GM18508 (cell line): Measurements from ENCODE around the gene CCDC28B.

Source experiments
- ATAC-seq: cut with Tn5 transposase; IDR thresholded peaks from one replicate; pipeline ENCODE4 v1.9.1; 2021; ENCODE audit warnings: moderate number of reproducible peaks; ENCODE audit not compliant: insufficient read depth, unreplicated experiment

The CCDC28B gene

DNA sequence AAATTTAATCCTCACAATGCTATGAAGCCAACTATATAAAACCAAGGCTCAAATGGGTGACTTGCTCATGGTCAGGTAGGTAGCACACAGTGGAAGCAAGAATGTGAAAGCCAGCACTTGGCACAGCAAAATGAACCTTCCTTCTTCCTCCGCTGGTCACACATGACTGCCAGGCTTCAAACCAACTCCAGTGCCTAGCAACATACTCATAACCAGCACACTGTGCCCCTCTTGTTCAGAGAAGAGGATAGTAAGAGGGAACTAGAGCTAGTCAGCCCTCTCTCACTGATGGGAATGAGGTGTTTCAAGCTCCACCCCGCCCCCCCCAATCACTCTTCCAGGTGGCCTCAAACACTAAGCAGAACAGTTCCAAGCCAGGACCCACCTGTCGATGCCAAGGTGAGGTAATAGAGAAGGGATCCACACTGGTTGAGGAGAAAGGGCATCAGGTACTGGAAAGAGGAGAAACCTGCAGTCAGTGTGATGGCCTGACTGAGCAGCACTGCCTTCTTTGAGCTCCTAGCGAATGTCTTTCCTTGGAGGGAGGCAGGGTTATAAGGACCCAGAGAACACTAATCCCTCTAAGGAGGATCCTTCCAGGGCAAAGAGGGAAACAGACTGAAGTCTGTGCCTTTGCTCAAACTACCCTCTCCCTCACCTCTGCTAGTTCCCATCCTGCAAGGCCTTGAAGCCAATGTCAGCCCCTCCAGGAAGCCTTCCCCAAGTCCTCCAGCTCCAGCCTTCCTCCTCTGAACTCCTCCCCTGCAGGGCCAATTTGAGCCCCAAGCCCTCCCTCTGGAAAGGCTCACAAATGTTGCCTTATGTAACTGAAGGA is 20.6 kb downstream of the CCDC28B start:
- no peak for ATAC-seq

DNA sequence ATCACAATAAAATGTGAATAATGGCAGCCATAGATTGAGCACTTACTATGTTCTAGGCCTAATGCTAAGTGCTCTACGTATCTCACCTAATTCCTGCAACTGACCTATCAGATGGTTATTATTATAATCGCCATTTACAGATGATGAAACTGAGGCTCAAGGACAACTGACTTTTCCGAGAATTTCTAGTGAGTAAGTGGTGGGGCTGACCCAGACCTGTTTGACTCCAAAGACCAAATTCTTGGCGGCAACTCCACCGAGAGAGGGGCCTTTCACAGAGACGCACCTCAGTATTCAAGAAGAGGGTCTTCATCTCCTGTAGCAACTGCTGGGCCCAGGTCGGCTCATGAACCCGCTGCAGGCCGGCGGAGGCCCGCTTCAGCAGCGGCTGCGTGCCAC is 21.2 kb downstream of the CCDC28B start:
- no peak for ATAC-seq

DNA sequence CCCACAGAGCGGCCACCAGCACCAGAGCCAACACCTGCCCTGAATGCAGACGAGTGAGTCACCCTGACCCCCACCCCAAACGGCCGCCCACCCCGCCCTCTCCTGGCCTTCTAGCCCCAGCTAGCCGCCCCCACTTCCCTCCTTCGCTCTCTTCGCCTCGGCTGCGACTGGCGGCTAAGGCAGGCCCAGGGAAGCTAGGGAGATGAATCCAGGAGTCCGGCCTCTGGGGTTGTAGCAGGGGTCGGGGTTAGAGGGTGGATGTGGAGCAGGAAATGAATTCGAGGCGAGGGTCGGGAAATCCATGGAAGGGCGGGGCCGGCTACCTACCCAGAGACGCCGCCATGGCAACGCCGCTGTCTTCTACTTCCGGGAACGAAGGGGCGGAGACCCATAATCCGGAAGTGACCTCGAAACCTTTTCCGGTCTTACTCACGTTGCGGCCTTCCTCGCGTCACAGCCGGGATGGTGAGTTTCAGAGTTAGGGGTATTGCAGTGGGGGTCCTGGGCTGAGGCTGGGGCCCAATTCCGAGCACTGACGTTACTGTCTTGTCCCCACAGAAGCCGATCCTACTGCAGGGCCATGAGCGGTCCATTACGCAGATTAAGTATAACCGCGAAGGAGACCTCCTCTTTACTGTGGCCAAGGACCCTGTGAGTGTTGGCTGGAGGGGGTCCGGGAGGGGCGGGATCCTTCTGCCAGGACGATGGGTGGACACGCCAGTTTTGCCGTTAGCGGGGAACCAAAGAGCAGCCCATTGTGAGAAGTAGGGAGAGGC is 21.8 kb downstream of the CCDC28B start, which contains the start of the genes EIF3I and TMEM234:
TSS of gene EIF3I (plus strand) at position 428 of the 776 bp plus-strand sequence. CDS start at position 463, 35 bp downstream.
TSS of gene TMEM234 (minus strand) at position 374 of the 776 bp plus-strand sequence. CDS start at position 343, 31 bp downstream.
- ATAC-seq = peak; percentile 65

DNA sequence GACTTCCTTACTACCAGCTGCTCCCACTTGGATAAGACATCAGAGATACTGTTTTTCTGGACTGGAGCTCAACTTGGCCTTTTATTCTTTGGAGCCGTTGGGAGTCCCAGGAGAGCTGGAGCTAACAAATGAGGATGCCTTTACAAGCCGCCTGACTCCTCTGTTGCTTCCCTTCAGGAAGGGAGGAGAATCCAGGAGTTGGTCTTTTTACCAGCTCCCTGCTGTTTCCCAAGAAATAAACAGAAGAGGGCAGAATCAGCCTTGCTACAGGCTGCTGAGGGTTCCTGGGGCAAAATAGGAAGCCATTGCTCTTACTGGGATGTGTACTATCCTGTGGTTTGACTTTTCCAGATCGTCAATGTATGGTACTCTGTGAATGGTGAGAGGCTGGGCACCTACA is 23.3 kb downstream of the CCDC28B start:
- no peak for ATAC-seq

DNA sequence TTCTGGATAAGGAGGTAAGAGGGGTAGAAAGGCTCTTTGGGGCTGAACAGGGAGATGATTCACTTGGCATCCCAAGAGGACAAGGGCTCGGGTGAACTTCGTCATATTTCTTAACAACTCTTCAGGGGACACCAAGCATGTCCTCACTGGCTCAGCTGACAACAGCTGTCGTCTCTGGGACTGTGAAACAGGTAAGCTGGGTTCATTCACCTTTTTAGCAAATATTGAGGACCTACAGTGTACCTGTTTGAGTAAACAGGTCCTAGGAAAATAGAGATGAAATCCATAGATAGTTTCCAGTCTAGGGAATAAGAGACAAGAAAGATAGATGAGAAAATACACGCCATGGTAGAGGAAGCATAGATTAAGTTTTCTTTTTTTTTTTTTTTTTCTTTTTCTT is 23.9 kb downstream of the CCDC28B start:
- no peak for ATAC-seq

DNA sequence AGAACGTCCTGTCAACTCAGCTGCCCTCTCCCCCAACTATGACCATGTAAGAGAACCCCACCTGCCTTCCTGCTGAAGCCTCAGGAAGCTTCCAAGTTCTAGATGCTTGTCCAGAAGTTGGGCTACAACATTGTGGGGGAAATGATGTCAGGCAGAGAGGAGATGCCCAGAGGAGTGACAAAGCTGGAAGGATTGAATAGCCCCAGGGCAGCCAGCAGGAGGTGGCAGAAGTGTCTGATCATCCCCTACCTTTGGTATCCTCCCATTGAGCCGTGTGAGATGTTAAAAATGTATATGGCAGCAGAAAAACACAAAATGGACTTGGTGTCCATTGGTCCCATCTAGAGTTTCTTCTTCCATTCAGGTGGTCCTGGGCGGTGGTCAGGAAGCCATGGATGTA is 28.4 kb downstream of the CCDC28B start:
- no peak for ATAC-seq

DNA sequence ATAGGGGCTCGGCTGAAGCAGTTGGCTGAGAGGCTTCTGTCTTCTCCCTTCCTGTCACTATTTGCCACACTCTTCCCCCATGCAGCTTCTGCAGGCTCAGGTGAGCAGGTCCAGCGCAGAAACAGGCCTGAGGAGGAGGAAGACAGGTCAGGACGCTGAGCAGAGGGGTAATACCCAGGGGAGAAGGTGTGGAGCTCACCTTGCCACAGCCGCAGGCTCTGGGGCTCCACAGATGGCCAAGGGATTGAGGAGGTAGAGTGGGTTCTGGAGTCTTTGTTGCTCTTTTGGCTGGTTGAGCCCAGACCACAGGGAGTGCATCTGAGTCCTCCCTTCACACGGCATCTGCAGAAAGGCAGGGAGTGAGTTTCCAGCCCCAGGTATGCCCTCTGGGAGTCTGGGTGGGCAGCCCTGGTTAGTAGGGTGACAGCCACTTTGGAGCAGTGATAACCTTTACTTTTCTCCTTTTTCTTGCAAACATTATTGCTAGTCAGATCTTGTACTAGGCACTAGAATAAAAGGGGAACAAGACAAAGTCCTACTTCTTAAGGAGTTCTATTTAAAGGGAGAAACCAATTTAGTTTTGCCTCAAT is 31.5 kb downstream of the CCDC28B start:
- ATAC-seq = no peak

DNA sequence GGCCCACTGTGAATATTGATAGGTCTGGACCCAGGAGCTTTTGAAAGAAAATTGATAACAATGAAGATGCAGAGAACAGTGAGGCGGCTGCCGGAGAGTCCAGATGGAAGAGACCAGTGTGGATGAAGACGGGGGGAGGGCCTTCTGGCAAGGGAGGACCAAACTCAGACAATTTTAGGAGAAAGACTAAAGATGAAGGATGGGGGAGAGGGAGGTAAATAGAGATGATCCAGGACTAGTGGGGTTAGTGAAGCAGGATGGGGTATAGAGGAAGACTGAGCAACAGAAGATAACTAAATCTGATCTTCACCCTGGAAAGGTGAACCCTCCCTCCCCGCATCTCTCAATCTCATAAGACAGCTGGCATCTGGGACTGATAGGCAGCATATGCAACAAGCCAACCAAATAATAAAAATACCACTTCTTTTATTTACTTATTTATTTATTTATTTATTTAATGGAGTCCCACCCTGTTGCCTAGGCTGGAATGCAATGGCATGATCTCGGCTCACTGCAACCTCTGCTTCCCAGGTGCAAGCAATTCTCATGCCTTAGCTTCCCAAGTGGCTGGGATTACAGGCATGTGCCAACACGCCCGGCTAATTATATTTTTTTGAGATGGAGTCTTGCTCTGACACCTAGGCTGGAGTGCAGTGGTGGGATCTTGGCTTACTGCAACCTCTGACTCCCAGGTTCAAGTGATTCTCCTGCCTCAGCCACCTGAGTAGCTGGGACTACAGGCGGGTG is 32.3 kb downstream of the CCDC28B start:
- no peak for ATAC-seq

DNA sequence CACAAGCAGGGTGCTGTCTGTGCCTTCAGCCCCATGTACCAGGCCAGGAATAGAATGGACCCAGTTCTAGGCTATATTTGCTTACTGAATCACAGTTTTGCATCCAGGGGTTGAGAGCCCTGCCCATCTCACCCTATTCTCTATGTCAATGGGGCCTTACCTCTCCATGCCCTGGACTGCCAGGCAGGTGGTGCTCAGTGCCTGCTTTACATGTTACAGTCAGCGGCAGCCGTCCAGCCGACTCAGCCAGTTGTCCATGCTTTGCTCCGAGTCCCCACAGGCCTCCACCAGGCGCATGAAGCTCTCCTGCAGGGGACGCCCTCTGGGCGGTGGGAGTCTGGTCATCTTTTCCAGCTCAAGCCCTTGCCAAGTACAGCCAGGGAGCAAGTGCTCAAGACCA is 34.4 kb downstream of the CCDC28B start:
- ATAC-seq = no peak

DNA sequence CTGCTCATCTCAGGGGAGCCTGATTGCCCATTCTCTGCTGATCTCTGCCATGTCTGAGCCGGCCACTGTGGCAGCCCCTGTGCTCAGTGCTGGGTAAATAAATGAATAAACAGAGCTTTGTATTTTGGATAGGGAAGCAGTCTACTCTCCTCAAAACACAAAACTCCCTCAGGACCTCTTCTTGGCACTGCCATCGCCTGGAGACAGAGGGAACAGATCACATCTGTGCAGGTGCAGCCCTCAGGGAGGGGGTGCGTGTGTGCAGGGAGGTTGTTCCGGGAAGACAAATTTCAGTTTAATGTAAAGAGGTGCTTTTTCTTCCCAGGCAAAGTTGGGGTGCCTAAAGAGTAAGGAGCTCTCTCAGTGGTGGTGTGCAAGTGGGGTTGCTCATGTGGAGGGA is 38.9 kb downstream of the CCDC28B start:
- ATAC-seq = no peak

DNA sequence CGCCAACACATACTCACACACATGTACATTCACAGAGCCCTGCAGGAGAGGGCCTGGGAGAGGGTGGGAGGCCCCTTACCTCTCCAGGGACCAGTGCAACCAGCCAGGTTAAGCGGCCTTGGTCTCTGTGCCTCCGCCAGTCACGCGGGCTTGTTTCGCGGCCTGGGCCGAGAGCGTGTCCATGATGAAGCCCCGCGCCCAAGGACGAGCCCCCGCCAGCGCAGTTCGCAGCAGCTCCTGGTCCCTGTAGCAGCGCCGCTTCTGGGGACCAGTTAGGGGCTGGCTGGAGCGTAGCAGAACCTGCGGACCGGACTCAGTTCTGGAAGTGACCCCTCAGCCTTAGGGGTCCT is 39.4 kb downstream of the CCDC28B start:
- no peak for ATAC-seq

DNA sequence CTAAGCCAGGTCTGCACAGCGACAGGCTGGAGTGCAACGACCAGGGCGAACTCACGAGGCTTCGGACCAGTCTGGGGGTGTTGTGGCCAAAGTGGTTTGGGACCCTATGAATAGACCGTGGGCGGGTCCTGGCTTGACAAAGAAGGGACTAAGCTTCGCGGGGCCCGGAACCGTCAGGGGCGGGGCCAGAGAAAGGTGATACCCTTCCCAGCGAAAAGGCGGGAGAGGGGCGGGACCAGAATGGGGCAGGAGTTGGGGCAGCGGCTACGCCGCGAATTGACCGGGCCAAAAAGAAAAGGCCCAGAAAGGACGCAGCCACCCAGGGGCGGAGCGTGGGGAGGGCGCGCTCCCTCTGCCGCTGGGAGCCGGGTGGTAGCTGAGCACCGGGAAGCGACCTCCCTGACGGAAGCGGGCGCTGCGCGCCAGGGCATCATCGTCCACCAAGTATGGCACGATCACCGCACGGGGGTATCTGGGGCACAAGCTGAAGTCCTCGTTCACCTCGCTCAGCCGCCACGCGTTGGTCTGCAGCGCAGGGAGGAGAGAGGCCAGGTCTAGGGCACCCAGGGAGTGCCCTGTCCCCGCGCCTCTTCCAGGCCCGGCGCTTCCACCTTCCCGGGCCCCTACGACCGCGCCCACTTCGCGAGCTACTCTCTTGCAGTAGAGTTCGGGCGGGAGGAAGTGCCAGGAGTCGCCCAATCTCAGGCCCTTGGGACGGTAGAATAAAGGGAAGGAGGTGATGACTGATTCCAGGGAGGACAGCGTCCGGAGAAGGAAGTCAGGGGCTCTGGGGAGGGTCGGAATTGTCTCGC is 40.0 kb downstream of the CCDC28B start:
- ATAC-seq = no peak

DNA sequence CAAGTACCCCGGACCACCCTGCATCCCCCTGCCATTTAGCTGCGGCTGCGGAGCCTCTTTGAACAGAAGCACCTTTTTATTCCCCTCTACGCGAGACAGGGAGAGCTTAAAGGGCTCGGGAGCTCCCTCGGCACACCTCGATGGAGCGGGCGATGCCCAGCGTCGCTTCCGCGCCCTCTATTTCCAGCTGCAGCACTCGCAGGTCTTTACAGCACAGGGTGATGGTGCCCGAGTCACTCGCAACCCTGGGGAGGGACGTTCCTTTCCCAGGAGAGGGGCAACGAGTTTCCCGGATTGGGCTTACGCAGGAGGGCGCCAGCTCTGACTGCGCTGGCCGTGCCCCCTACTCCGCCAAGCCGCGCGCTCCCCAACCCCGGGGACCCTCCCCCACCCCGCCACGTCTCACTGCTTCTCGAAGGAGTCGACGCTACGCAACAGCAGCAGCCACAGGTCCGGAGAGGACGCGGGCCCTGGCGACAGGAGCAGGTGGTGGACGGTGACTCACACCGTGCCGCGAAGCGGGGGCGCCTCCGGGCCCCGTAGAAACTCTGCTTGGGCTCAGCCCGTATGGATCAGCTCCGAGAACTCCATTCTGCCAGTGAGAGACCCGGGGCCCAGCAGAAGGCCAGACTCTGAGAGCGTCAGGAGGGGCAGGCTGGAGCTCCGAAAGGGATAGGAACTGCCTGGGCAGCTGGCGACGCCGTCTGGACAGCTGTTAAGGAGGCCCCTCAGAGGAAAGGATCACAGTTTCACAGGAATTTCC is 40.8 kb downstream of the CCDC28B start:
- no peak for ATAC-seq

DNA sequence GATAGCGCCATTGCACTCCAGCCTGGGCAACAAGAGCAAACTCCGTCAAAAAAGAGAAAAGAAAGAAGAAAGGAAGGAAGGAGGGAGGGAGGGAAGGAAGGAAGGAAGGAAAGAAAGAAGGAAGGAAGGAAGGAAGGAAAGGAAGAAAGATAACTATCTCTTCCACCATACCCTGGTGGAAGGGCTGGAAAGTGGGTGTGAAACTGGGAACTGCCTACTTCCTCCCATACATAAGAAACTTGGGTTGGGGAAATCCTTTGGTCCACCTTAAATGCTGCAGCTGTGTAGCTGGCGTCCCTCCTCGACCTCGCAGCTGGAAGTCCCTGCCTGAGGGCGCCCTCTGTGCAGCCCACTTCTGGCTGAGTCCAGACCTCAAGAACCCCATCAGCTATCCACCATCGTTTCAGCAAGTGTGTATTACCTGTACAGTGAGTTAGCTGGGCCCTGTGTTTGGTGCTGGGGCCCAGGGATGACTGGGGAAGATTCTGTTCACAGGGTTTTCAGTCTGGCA is 42.0 kb downstream of the CCDC28B start:
- no peak for ATAC-seq

DNA sequence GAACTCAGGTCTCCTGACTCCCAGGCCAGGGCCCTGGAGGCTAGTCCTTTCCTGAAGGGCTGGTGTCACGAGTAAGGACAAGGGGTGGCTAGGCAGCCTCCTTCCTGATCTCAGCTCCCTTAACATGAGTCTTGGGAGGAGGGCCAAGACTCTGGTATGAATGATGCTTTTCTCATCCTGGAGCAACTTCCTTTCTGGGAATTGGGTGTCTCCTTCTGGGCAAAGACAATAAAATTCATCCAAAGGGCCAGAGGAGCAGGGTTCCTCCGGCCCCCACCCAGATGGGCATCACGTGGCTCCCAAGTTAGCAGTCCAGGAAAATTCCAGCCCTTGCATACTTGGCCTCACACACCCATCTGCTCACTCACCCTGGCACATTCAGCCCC is 46.5 kb downstream of the CCDC28B start, which contains the start of gene FAM167B:
TSS of gene FAM167B (plus strand) at position 335 of the 386 bp plus-strand sequence. CDS start 200 bp downstream, outside the sequence.
- no peak for ATAC-seq

DNA sequence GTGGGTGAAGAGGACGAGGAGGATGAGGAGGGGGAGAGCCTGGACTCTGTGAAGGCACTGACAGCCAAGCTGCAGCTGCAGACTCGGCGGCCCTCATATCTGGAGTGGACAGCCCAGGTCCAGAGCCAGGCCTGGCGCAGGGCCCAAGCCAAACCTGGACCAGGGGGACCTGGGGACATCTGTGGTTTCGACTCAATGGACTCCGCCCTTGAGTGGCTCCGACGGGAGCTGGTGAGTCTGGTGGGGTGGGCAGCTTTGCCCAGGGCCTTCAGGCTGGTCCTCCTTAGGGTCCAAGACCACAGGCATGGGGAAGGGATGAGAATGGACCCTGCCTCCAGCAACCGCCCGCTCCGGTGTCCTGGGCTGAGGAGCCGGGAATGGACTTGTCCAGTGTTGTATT is 47.1 kb downstream of the CCDC28B start:
- no peak for ATAC-seq

DNA sequence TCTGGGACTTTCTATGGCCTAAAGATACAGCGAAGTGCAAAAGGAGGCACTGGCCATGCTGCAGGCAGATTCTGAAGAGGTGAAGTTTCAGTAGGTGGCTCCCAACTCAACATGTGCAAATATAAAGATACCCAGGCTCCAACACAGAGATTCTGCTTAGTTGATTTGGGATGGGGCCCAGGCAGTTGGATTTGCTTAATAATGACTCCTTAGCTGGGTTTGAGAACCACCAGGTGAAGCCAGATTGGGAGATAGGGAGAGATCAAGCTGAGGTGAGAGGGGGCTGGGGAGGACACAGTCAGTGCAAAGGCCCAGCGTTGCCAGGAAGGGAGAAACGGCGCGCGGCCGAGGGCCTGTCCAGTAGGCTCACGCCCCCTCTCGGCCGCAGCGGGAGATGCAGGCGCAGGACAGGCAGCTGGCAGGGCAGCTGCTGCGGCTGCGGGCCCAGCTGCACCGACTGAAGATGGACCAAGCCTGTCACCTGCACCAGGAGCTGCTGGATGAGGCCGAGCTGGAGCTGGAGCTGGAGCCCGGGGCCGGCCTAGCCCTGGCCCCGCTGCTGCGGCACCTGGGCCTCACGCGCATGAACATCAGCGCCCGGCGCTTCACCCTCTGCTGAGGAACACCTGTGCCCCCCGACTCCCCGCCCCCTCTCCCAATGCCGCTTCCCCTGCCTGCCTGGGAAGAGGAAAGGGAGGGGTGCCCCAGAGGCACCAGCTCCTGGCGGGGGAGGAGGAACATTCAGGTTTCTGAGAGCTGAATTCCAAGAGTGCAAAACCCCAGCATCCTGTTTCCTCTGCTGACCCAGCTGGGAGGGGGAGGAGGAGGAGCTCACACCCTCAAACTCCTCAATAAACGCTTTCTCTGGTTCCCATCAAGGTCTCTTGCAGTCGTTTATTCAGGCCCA is 47.8 kb downstream of the CCDC28B start:
- ATAC-seq = no peak
